KMS-11 (cell line): ENCODE results near the gene DPPA3.
A peak's percentile ranks its signal among the peaks of the same experiment; 100 is the strongest.
"Not testable (repeated sequence)": the region's sequence is repeated elsewhere in the genome, so short reads cannot be mapped to it uniquely, and the experiment has no call there.

Experiments used
- H2AFZ ChIP-seq: fragments of 200-600 bp; sonication (generic); 2 replicates; pipeline ENCODE4 v1.6.1; 2016; ENCODE audit warnings: antibody characterized with exemption, mixed run types, low read depth
- H3K27ac ChIP-seq: fragments of 200-600 bp; sonication (generic); 2 replicates; pipeline ENCODE4 v1.6.1; 2016; ENCODE audit warnings: mild to moderate bottlenecking, mixed run types
- H3K27me3 ChIP-seq: fragments of 200-600 bp; sonication (generic); 2 replicates; pipeline ENCODE4 v1.6.1; 2017; ENCODE audit warnings: mild to moderate bottlenecking, low read depth, mixed run types, moderate library complexity; ENCODE audit not compliant: insufficient read depth
- H3K36me3 ChIP-seq: fragments of 200-600 bp; sonication (generic); 2 replicates; pipeline ENCODE4 v1.6.1; 2017; ENCODE audit warnings: mild to moderate bottlenecking, mixed run types; ENCODE audit not compliant: insufficient read depth
- H3K4me1 ChIP-seq: fragments of 200-600 bp; sonication (generic); 2 replicates; pipeline ENCODE4 v1.6.1; 2016; ENCODE audit warnings: mild to moderate bottlenecking, low read depth, mixed run types; ENCODE audit not compliant: poor library complexity, severe bottlenecking
- H3K4me2 ChIP-seq: fragments of 200-600 bp; sonication (generic); 2 replicates; pipeline ENCODE4 v1.7.0; 2016; ENCODE audit warnings: mild to moderate bottlenecking, mixed run types
- H3K4me3 ChIP-seq: fragments of 200-600 bp; sonication (generic); IDR thresholded peaks from 2 replicates; pipeline ENCODE4 v1.6.1; 2017; ENCODE audit warnings: low read depth, low read length, mixed read lengths; ENCODE audit not compliant: insufficient read depth
- H3K79me2 ChIP-seq: fragments of 200-600 bp; sonication (generic); 2 replicates; pipeline ENCODE4 v1.6.1; 2016; ENCODE audit warnings: low read depth, mixed run types; ENCODE audit not compliant: insufficient read depth
- H3K9ac ChIP-seq: fragments of 200-600 bp; sonication (generic); 2 replicates; pipeline ENCODE4 v1.6.1; 2016; ENCODE audit warnings: mild to moderate bottlenecking, mixed run types
- H4K20me1 ChIP-seq: fragments of 200-600 bp; sonication (generic); 2 replicates; pipeline ENCODE4 v1.6.1; 2016; ENCODE audit warnings: mild to moderate bottlenecking, mixed run types; ENCODE audit not compliant: insufficient read depth
- TF ChIP-seq, protein P1 (sequence below): fragments of 200-600 bp; sonication (generic); conservative IDR thresholded peaks from 2 replicates; pipeline ENCODE4 v1.6.1; 2017; ENCODE audit warnings: low read depth, mild to moderate bottlenecking, antibody characterized with exemption, low read length, moderate library complexity, mixed read lengths

Gene DPPA3

GRCh38 chr12:7677432-7677888 is 33.8 kb upstream of the DPPA3 start:
- not testable (repeated sequence) for H3K4me3 ChIP-seq, H3K4me2 ChIP-seq, H3K79me2 ChIP-seq, H3K4me1 ChIP-seq, H3K27ac ChIP-seq, H3K27me3 ChIP-seq, H3K36me3 ChIP-seq, H4K20me1 ChIP-seq, H3K9ac ChIP-seq
- TF ChIP-seq, protein P1, sequence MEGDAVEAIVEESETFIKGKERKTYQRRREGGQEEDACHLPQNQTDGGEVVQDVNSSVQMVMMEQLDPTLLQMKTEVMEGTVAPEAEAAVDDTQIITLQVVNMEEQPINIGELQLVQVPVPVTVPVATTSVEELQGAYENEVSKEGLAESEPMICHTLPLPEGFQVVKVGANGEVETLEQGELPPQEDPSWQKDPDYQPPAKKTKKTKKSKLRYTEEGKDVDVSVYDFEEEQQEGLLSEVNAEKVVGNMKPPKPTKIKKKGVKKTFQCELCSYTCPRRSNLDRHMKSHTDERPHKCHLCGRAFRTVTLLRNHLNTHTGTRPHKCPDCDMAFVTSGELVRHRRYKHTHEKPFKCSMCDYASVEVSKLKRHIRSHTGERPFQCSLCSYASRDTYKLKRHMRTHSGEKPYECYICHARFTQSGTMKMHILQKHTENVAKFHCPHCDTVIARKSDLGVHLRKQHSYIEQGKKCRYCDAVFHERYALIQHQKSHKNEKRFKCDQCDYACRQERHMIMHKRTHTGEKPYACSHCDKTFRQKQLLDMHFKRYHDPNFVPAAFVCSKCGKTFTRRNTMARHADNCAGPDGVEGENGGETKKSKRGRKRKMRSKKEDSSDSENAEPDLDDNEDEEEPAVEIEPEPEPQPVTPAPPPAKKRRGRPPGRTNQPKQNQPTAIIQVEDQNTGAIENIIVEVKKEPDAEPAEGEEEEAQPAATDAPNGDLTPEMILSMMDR = 0 out of 2 replicates have a peak, but pooled peaks have one; percentile 19
- H2AFZ ChIP-seq = peak overlapping the region; percentile 3; the same call in 1 of the 2 replicates

GRCh38 chr12:7678744-7679143 is 32.5 kb upstream of the DPPA3 start:
- no peak overlapping the region for H3K4me3 ChIP-seq
- no peaks in the 10 kb centered on the region for H3K27me3 ChIP-seq
- TF ChIP-seq, protein P1 = no peak
- H3K4me1 ChIP-seq = peaks cover 10% of the 10 kb centered on the region
- H4K20me1 ChIP-seq = no peaks in the 10 kb centered on the region
- H3K4me2 ChIP-seq = no peak overlapping the region
- no peak overlapping the region for H3K27ac ChIP-seq
- no peak overlapping the region for H2AFZ ChIP-seq
- H3K79me2 ChIP-seq = no peaks in the 10 kb centered on the region
- H3K9ac ChIP-seq = no peak overlapping the region
- no peaks in the 10 kb centered on the region for H3K36me3 ChIP-seq

GRCh38 chr12:7679251-7680045 is 31.8 kb upstream of the DPPA3 start:
- Histone ChIP-seq H4K20me1 (no peaks in the 10 kb centered on the region), H3K4me1 (peaks cover 10% of the 10 kb centered on the region), H3K27me3 (no peaks in the 10 kb centered on the region), H3K4me2 (no peak overlapping the region), H3K27ac (no peak overlapping the region), H3K9ac (no peak overlapping the region), H2AFZ (no peak overlapping the region), H3K79me2 (no peaks in the 10 kb centered on the region), H3K36me3 (no peaks in the 10 kb centered on the region), H3K4me3 (no peak overlapping the region)
- TF ChIP-seq, protein P1 = no peak

GRCh38 chr12:7681535-7681934 is 29.7 kb upstream of the DPPA3 start:
- H3K27ac ChIP-seq = no peak overlapping the region
- no peak overlapping the region for H3K4me3 ChIP-seq
- H3K36me3 ChIP-seq = no peaks in the 10 kb centered on the region
- no peak overlapping the region for H2AFZ ChIP-seq
- TF ChIP-seq, protein P1 = no peak
- H3K4me1 ChIP-seq = peaks cover 10% of the 10 kb centered on the region
- H3K9ac ChIP-seq = no peak overlapping the region
- no peak overlapping the region for H3K4me2 ChIP-seq
- no peaks in the 10 kb centered on the region for H3K27me3 ChIP-seq
- H3K79me2 ChIP-seq = no peaks in the 10 kb centered on the region
- H4K20me1 ChIP-seq = no peaks in the 10 kb centered on the region
